Endothelial cell (in vitro differentiated cells): Measurements from ENCODE around the gene PLD1. TPM values are rescaled to one million over a fixed set of nuclear protein-coding genes. Genes with fewer than 3 reads are reported as not detected.
A peak's percentile ranks its signal among the peaks of the same experiment; 100 is the strongest.

Source experiments
- DNase-seq: peaks from one replicate; pipeline ENCODE4 v3.0.0; 2021; ENCODE audit warnings: low spot score
- H3K27ac Mint-ChIP-seq: one replicate; pipeline ENCODE4 v1.8.0; 2021; ENCODE audit warnings: mixed read lengths, inconsistent platforms; ENCODE audit not compliant: unreplicated experiment
- H3K27me3 Mint-ChIP-seq: one replicate; pipeline ENCODE4 v1.8.0; 2021; ENCODE audit warnings: mild to moderate bottlenecking, moderate library complexity, mixed read lengths, inconsistent platforms; ENCODE audit not compliant: unreplicated experiment
- H3K36me3 Mint-ChIP-seq: one replicate; pipeline ENCODE4 v1.8.0; 2021; ENCODE audit warnings: mild to moderate bottlenecking, low read depth, mixed read lengths, inconsistent platforms; ENCODE audit not compliant: unreplicated experiment
- H3K4me1 Mint-ChIP-seq: one replicate; pipeline ENCODE4 v1.8.0; 2021; ENCODE audit warnings: mild to moderate bottlenecking, mixed read lengths, inconsistent platforms; ENCODE audit not compliant: unreplicated experiment
- H3K4me3 Mint-ChIP-seq: one replicate; pipeline ENCODE4 v1.8.0; 2021; ENCODE audit warnings: mild to moderate bottlenecking, mixed read lengths, inconsistent platforms; ENCODE audit not compliant: unreplicated experiment
- H3K9me3 Mint-ChIP-seq: one replicate; pipeline ENCODE4 v1.8.0; 2021; ENCODE audit warnings: mixed read lengths, inconsistent platforms; ENCODE audit not compliant: unreplicated experiment
- CTCF ChIP-seq: fragments of 200-600 bp; sonication (generic); IDR thresholded peaks from one replicate; pipeline ENCODE4 v1.5.0; 2021; ENCODE audit warnings: antibody characterized with exemption; ENCODE audit not compliant: unreplicated experiment
- total RNA-seq: library from RNA; stranded (reverse); fragmentation: NEBNext Ultra II Directional; extraction: Animal tissue kit (Norgen Biotek cat#: 25700); gene quantifications from one replicate; pipeline ENCODE4 v1.2.1, GENCODE V29; 2021; ENCODE audit not compliant: unreplicated experiment

Gene PLD1
- total RNA-seq, 1 donor from 2014 or later, result 61.5 TPM

- peaks cover 4% of the 10 kb centered on the region for H3K27me3 Mint-ChIP-seq
- peak overlapping the region; percentile 100 for H3K27ac Mint-ChIP-seq
- H3K9me3 Mint-ChIP-seq, result no peaks in the 10 kb centered on the region
- TF ChIP-seq CTCF, result no peak
- peaks cover 56% of the 10 kb centered on the region for H3K4me1 Mint-ChIP-seq
- no peak overlapping the region for H3K4me3 Mint-ChIP-seq
- DNase-seq, result no peak
- H3K36me3 Mint-ChIP-seq, result peaks cover 4% of the 10 kb centered on the region
Measured at GRCh38 chr3:171776411-171776810, 33.9 kb downstream of the PLD1 start.

- peaks cover 61% of the 10 kb centered on the region for H3K4me1 Mint-ChIP-seq
- TF ChIP-seq CTCF, result no peak
- H3K36me3 Mint-ChIP-seq, result peaks cover 4% of the 10 kb centered on the region
- DNase-seq, result no peak
- H3K4me3 Mint-ChIP-seq, result no peak overlapping the region
- no peaks in the 10 kb centered on the region for H3K9me3 Mint-ChIP-seq
- peaks cover 4% of the 10 kb centered on the region for H3K27me3 Mint-ChIP-seq
- peak overlapping the region; percentile 100 for H3K27ac Mint-ChIP-seq
Measured at GRCh38 chr3:171775943-171776342, 34.3 kb downstream of the PLD1 start.

- peaks cover 4% of the 10 kb centered on the region for H3K36me3 Mint-ChIP-seq
- no peak overlapping the region for H3K27ac Mint-ChIP-seq
- peaks cover 4% of the 10 kb centered on the region for H3K27me3 Mint-ChIP-seq
- no peak for TF ChIP-seq CTCF
- no peaks in the 10 kb centered on the region for H3K9me3 Mint-ChIP-seq
- peaks cover 55% of the 10 kb centered on the region for H3K4me1 Mint-ChIP-seq
- DNase-seq, result no peak
- no peak overlapping the region for H3K4me3 Mint-ChIP-seq
Measured at GRCh38 chr3:171774521-171774920, 35.8 kb downstream of the PLD1 start.

- no peak overlapping the region for H3K27ac Mint-ChIP-seq
- DNase-seq, result peak; percentile 61
- H3K9me3 Mint-ChIP-seq, result no peaks in the 10 kb centered on the region
- TF ChIP-seq CTCF, result peak; percentile 57
- peaks cover 4% of the 10 kb centered on the region for H3K27me3 Mint-ChIP-seq
- no peaks in the 10 kb centered on the region for H3K36me3 Mint-ChIP-seq
- H3K4me1 Mint-ChIP-seq, result peaks cover 42% of the 10 kb centered on the region
- no peak overlapping the region for H3K4me3 Mint-ChIP-seq
Measured at GRCh38 chr3:171772427-171773056, 37.7 kb downstream of the PLD1 start.

GRCh38 chr3:171770689-171771620 lies 39.3 kb downstream of the PLD1 start:
- H3K27ac Mint-ChIP-seq, result peak overlapping the region; percentile 59
- H3K27me3 Mint-ChIP-seq, result no peaks in the 10 kb centered on the region
- no peak for DNase-seq
- no peaks in the 10 kb centered on the region for H3K9me3 Mint-ChIP-seq
- no peaks in the 10 kb centered on the region for H3K36me3 Mint-ChIP-seq
- H3K4me3 Mint-ChIP-seq, result peak overlapping the region; percentile 7
- TF ChIP-seq CTCF, result no peak
- peaks cover 27% of the 10 kb centered on the region for H3K4me1 Mint-ChIP-seq
